Thymus (tissue), 11 donors: ENCODE data around the gene VWA7. TPM values are rescaled to one million over a fixed set of nuclear protein-coding genes. Genes with fewer than 3 reads are reported as not detected.

Experiments
- DNase-seq, 9 donors: peaks; one replicate each; pipeline ENCODE4 v3.0.0-alpha.2; 2013; ENCODE audit warnings: low spot score in 9 of 9, low read depth in 6 of 9, missing footprints in 1 of 9
- H3K27ac ChIP-seq, 2 donors: one replicate each; pipeline ENCODE4 v1.5.1; 2013; ENCODE audit warnings: control low read depth in 1 of 2, low read depth in 1 of 2, low read length in 1 of 2, mild to moderate bottlenecking in 1 of 2, moderate library complexity in 1 of 2
- H3K27me3 ChIP-seq, 2 donors: one replicate each; pipeline ENCODE4 v1.5.1; 2013; ENCODE audit warnings: low read length in 1 of 2; ENCODE audit not compliant: control insufficient read depth in 2 of 2, insufficient read depth in 1 of 2
- H3K36me3 ChIP-seq, 2 donors: one replicate each; pipeline ENCODE4 v1.5.1; 2013; ENCODE audit warnings: low read length in 1 of 2, mild to moderate bottlenecking in 1 of 2, moderate library complexity in 1 of 2; ENCODE audit not compliant: control insufficient read depth in 2 of 2, insufficient read depth in 2 of 2
- H3K4me1 ChIP-seq, 2 donors: one replicate each; pipeline ENCODE4 v1.5.1; 2013; ENCODE audit warnings: low read length in 2 of 2; ENCODE audit not compliant: control insufficient read depth in 2 of 2, insufficient read depth in 2 of 2
- H3K4me3 ChIP-seq, 2 donors: one replicate each; pipeline ENCODE4 v1.5.1; 2013; ENCODE audit warnings: low read length in 2 of 2, control low read depth in 1 of 2, mild to moderate bottlenecking in 1 of 2
- H3K9me3 ChIP-seq, 2 donors: one replicate each; pipeline ENCODE4 v1.5.1; 2013; ENCODE audit warnings: low read length in 1 of 2, mild to moderate bottlenecking in 1 of 2; ENCODE audit not compliant: control insufficient read depth in 2 of 2, insufficient read depth in 1 of 2
- WGBS: extraction: QIAGEN DNeasy Blood & Tissue Kit; methylation state at CpG from one replicate; pipeline ENCODE4 v1.1.7; 2013; 5-methylcytosine and 5-hydroxymethylcytosine counted together
- polyA plus RNA-seq: library from polyadenylated mRNA; stranded (reverse); fragments of 200-250 nt; gene quantifications from one replicate; pipeline ENCODE4 v1.2.3, GENCODE V29; 2013
- total RNA-seq: library from RNA; stranded (reverse); fragments of 120-200 nt; gene quantifications from one replicate; pipeline ENCODE4 v1.2.4, GENCODE V29; 2013
- donor health status: healthy.

Gene VWA7
- total and polyA plus RNA-seq, 2 donors = 0.66 to 0.76 TPM

DNA sequence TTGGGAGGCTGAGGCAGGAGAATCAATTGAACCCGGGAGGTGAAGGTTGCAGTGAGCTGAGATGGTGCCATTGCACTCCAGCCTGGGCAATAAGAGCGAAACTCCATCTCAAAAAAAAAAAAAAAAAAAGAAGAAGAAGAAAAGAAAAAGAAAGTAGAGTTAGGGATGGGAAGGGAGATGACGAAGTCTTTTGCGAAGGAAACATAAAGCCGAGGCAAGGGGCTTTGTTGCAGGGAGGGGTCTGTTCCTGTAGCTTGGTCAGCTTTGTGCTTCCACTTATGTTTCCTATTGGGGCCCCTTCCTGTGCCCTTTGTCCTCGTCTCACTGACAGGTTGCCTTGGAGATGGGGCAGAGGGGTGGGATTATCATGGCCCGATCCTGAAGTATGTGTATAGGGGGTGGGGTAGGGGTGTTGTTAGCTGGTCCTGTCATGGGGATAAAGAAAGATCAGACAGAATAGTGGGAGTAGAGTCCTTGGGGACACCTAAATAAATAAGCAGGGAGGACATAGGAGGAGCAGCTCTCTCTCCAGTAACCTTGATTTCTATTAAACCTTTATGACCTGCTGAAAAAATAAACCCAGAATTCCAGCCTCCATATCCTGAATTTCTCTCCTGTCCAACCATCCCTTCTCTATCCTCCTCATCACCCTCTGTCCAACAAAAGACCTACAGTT lies 39.7 kb downstream of the VWA7 start:
- H3K4me3 ChIP-seq = peak overlapping the region; percentile 34 to 82
- no peaks in the 10 kb centered on the region for H3K27me3 ChIP-seq
- H3K4me1 ChIP-seq = peaks cover 39 to 75% of the 10 kb centered on the region in 2 donors
- peaks cover 0 to 3% of the 10 kb centered on the region in 2 donors for H3K9me3 ChIP-seq
- H3K36me3 ChIP-seq = peaks cover 13 to 29% of the 10 kb centered on the region in 2 donors
- DNase-seq = peak in 3 of 9 donors; percentile 24 to 60 (median 30)
- peak overlapping the region; percentile 85 to 99 for H3K27ac ChIP-seq
- WGBS = 11% methylated on average over 7 of the region's 7 CpGs

DNA sequence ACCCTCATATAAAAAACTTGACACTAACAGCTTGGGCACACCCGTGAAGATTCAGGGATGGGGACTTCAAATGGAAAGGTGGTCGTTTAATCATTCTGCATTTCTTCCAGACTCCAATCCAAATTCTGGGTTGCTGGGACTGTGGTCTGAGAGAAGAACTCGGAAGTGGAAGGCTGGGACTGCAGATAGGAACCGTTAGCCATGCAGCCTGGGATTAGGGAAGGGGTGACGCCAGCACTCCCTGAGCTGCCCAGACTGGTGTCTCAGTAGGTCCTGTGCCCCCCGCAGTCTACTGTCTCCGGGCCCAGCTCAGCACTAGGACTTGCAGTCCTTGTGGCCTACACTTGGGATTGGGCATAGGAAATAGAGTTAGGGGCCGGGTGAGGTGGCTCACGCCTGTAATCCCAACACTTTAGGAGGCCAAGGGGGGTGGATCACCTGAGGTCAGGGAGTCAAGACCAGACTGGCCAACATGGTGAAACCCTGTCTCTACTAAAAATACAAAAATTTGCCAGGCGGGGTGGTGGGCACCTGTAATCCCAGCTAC lies 40.3 kb downstream of the VWA7 start:
- H3K9me3 ChIP-seq = peaks cover 0 to 3% of the 10 kb centered on the region in 2 donors
- WGBS = 15% methylated on average over 10 of the region's 10 CpGs
- DNase-seq = no peak

DNA sequence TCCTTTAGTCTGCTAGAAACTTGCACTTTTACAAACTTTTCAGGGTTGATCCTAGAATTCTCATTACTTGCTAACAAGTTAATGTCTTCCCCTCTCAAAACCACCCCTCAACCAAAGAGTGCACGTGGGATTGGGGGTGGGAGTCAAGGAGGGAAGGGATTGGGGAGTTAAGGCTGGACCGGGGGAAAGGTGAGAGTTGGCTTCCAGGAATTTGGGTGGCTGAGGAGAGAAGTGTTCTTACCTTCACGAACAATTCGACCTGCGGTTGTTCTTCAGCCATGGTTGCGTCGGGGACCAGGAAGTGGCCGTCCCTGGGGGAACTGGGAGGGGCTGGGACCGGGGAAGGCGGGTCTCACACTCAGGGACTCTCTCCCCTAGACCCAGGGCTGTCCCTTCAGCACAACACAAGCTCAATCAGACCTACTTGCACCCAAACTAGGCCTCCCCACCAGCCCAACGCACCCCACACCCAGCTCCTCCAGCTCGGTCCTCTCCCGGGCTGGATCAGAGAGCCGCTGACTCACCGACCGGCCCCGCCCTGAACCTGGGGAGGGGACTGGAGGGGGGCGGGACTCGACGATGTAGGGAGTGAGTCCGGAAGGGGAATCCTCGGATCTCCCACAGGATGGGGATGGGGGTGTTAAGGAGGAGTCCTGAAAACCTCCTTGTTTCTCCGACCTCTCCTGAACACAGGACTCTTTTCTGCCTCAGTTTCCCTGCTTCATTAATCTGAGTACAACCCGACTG lies 40.9 kb downstream of the VWA7 start, which contains the start of gene CLIC1:
Gene CLIC1, minus strand, starts transcription at position 510 of the 747 bp plus-strand sequence. Its CDS starts 230 bp downstream, at position 280.
- Histone ChIP-seq H3K27ac (peak within 1 kb of the TSS; percentile 91 to 99), H3K36me3 (peaks cover 23 to 30% of the 10 kb centered on the region in 2 donors), H3K4me3 (peak within 1 kb of the TSS; percentile 61 to 86), H3K27me3 (no peaks in the 10 kb centered on the region), H3K4me1 (peaks cover 38 to 69% of the 10 kb centered on the region in 2 donors), H3K9me3 (peaks cover 0 to 3% of the 10 kb centered on the region in 2 donors)
- under 1% methylated on average over 24 of the region's 24 CpGs for WGBS
- peak in 3 of 9 donors; percentile 61 to 81 (median 67) for DNase-seq

More for the DNA sequence above, 40.3 kb downstream of the VWA7 start:
- Histone ChIP-seq H3K27me3 (no peaks in the 10 kb centered on the region), H3K4me1 (peaks cover 39 to 75% of the 10 kb centered on the region in 2 donors), H3K27ac (peak overlapping the region; percentile 91 to 99), H3K36me3 (peaks cover 17 to 30% of the 10 kb centered on the region in 2 donors), H3K4me3 (peak overlapping the region; percentile 61 to 86)

DNA sequence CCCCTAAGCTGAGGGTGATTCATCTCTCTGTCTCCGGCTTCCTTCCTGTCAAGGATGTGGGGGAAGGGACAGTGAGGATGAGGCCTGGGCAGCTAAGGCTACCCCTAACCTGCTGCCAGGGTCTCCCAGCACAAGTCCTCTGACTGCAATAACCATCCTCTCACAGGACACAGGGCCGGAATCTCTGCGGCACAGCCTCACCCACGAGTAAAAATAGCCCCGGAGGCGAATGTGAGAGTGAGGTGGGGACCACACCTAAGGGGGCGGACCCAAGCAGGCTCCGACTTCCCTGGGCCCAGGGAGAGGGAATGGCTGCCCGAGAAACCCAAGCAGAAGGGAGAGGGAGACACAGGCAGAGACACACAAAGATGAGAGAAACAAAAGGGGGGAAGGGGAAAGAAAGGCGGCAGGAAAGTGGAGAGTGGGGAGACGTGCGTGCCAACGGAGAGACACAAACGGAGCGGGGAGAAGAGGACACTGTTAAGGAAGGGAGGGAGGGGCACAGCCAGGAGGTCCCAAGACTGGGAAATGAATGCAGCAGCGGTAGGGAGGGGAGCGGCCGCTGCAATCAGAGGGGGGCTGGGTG lies 42.2 kb downstream of the VWA7 start:
- DNase-seq = peak in 3 of 9 donors; percentile 24 to 59 (median 35)
- peaks cover 32 to 63% of the 10 kb centered on the region in 2 donors for H3K4me1 ChIP-seq
- H3K27me3 ChIP-seq = no peaks in the 10 kb centered on the region
- H3K27ac ChIP-seq = peak overlapping the region; percentile 91 to 99
- WGBS = under 1% methylated on average over 18 of the region's 18 CpGs
- H3K9me3 ChIP-seq = no peaks in the 10 kb centered on the region
- peak overlapping the region; percentile 61 to 86 for H3K4me3 ChIP-seq
- H3K36me3 ChIP-seq = peaks cover 23 to 38% of the 10 kb centered on the region in 2 donors

DNA sequence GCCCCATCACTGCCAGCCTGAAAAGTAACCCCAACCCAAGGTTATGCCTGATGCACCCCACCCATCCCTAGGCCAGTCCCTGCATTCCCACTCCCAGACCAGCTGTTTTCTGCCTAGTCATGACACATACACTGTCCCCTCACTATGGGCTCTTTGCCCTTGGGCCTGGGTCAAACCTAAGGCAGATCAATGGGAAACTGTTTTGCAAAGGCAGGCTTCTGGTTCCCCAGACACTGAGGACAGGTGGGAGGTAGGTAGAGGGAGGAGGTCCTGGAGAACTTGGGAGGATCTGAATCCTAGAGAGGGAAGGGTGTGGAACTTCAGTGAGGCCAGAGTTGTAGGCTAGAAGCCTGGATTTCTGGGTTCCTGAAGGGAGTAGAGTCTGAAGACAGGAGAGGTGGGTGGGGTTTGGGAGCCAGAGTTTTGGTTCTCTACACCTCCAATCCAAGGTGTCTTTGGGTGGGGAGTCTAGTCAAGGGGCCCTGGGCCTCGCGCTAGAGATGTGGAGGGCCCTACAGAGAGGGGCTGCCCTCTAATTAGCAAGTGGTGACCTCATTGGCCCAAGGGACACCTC lies 42.8 kb downstream of the VWA7 start:
- no peak for DNase-seq

DNA sequence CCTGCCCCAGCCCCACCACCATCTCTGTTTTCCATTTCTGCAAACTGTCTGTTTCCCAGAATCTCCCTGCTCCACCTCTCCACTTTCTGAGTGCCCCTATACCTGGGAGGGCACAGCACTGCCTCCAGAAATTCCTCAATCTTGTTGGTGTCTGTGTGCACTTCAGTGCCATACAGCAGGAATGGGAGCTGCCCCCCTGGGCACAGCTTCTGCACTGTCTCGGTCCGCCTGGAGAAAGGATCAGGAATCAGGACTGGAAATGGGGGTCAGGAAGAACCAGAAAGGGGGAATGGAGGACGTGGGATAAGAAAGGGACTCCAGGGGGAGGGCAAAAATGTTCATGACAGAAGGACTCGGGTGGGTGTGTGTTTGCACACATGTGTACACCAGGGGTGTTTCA lies 43.4 kb downstream of the VWA7 start:
- no peak for DNase-seq
- Histone ChIP-seq H3K4me3 (no peak overlapping the region), H3K9me3 (no peaks in the 10 kb centered on the region), H3K27me3 (no peaks in the 10 kb centered on the region), H3K36me3 (peaks cover 23 to 38% of the 10 kb centered on the region in 2 donors), H3K27ac (no peak overlapping the region), H3K4me1 (peaks cover 25 to 65% of the 10 kb centered on the region in 2 donors)
- WGBS = 96% methylated on average over 4 of the region's 4 CpGs

More for the DNA sequence above, 42.8 kb downstream of the VWA7 start:
- Histone ChIP-seq H3K27ac (peak overlapping the region; percentile 91 to 99), H3K4me1 (peaks cover 29 to 65% of the 10 kb centered on the region in 2 donors), H3K9me3 (no peaks in the 10 kb centered on the region), H3K4me3 (peak overlapping the region; percentile 61 to 86), H3K36me3 (peaks cover 23 to 38% of the 10 kb centered on the region in 2 donors), H3K27me3 (no peaks in the 10 kb centered on the region)
- WGBS = 35% methylated on average over 2 of the region's 2 CpGs

DNA sequence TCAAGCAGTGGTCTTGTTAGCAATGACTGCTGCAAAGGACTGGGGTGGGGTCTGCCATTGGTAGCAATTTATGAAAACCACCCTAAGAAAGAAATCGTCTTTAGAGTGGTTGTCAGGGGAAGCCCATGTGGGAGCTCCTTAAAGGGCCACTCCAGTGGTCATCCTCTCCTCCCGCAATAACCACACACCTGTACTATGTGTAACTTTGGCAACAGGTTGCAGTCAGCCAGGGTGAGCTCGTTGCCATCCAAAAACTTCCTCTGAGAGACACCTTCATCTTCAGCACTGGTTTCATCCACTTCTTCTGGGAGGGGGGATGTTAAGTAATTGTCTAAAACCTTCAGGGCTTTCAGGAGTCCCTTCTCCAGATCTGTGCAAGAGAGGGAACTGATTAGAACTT lies 45.1 kb downstream of the VWA7 start:
- Histone ChIP-seq H3K36me3 (peaks cover 23 to 38% of the 10 kb centered on the region in 2 donors), H3K27ac (no peak overlapping the region), H3K4me1 (peaks cover 31 to 65% of the 10 kb centered on the region in 2 donors), H3K9me3 (no peaks in the 10 kb centered on the region), H3K27me3 (no peaks in the 10 kb centered on the region), H3K4me3 (no peak overlapping the region)
- 93% methylated on average over 3 of the region's 3 CpGs for WGBS
- DNase-seq = no peak

DNA sequence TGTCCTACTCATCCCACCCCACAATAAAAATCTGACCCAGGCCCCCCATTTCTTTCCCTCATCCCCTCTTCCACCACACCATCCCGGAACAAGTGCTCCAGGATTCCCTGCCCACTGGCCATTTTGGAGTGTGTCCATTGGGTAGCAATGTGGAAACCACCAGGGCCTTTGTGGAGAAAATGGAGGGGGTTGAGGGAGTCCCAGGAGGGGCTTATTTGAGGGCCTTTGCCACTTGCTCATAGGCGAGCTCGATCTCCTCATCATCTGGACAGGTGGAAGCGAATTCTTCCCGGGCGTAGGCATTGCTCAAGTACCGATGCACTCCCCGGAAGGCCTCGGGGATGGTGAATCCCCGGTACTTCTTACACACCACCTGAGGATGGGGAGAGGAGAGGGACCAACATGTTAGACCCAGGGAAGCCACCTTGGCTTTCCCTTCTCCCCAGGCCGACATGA lies 46.5 kb downstream of the VWA7 start:
- WGBS = 97% methylated on average over 11 of the region's 11 CpGs
- Histone ChIP-seq H3K27ac (no peak overlapping the region), H3K27me3 (no peaks in the 10 kb centered on the region), H3K9me3 (no peaks in the 10 kb centered on the region), H3K4me3 (no peak overlapping the region), H3K36me3 (peaks cover 23 to 46% of the 10 kb centered on the region in 2 donors), H3K4me1 (peaks cover 28 to 71% of the 10 kb centered on the region in 2 donors)
- no peak for DNase-seq
